NCI-H2227 (cell line): Measurements from ENCODE around the gene CTSZ.
A peak's percentile ranks its signal among the peaks of the same experiment; 100 is the strongest.
"Not testable (repeated sequence)": the region's sequence is repeated elsewhere in the genome, so short reads cannot be mapped to it uniquely, and the experiment has no call there.

Experiments
- DNase-seq: peaks from one replicate; lab custom pipeline; 2025; ENCODE audit not compliant: unreplicated experiment; lab: John Stamatoyannopoulos, UW

Gene CTSZ

DNA sequence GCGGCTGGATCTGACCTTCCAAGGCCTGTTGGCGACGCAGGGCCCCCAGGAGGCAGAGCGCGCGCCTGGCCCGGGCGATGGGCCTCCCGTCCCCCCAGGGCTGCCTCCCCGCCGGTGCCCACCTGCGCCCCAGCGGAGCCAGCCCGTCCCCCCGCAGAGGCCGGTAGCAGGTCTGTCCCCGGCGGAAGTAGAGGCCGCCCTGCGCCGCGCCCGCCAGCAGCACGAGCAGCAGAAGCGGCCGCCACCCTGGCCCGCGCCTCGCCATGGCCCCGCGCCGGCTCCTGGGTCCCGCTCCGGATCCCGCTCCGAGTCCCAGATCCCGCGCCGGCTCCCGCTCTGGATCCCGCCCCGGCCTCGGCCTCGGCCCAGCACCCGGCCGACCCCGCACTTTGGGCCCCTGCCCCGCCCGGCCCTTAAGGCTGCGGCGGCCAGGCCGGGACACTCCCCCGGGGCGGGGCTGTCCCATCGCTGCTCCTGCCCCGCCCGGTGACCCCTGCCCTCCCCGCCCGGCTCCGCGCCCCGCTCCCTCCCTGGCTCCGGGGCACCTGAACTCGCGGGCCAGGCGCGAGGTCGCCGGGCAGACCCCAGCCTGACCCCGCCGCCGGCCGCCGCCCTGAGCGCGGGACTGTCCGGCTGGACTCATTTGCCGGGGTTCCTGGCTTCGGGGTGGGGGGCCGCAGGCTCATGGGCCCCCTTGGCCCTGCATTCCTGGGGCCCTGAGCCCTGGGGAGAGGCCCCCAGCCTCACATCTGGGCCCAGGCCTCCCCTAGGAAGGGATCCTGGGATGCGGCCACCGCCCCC, at the start of gene CTSZ:
Gene CTSZ (minus strand): TSS at position 391 of the 801 bp plus-strand sequence. CDS start 126 bp downstream, at position 265.
- DNase-seq = no peak

DNA sequence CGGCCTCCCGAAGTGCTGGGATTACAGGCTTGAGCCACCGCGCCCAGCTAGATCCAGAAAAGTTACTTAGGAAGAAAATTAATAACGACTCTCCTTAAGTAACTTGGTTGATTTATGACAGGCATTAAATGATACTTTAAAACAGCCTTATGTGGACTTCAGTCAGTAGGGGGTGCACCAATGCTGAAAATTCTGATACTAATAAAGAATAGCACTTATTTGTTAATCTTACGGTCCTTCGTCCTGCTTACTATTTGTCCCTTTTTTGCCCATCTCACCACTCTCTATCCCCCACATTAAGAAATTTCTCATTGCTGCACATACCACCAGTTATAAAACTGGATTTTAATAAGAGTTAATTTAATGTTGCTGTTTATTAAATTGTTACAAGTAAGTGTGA, 48.2 kb upstream of the CTSZ start:
- DNase-seq = no peak

- no peak for DNase-seq
Observed at GRCh38 chr20:59051666-59052185, 44.7 kb upstream of the CTSZ start.

GRCh38 chr20:59050437-59050836, 43.4 kb upstream of the CTSZ start:
- no peak for DNase-seq

DNA sequence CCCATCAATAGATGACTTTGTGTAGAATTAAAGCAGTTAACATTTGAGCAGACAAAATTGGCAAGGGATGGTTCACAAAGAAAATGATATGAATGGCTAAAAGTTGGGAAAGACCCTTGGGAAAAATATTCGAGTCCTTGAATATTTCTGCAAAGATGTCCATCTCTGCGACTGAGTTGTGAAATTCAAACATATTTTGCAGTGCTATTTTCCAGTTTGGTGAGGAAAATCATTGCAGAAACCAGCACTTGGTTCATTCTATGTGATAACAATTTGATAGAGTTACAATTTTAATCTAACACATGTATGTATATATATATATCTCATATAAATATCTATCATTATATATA, 41.6 kb upstream of the CTSZ start:
- no peak for DNase-seq

- DNase-seq = no peak
Observed at GRCh38 chr20:59047938-59048680, 41.1 kb upstream of the CTSZ start.

GRCh38 chr20:59046862-59047261, 39.8 kb upstream of the CTSZ start:
- no peak for DNase-seq

DNA sequence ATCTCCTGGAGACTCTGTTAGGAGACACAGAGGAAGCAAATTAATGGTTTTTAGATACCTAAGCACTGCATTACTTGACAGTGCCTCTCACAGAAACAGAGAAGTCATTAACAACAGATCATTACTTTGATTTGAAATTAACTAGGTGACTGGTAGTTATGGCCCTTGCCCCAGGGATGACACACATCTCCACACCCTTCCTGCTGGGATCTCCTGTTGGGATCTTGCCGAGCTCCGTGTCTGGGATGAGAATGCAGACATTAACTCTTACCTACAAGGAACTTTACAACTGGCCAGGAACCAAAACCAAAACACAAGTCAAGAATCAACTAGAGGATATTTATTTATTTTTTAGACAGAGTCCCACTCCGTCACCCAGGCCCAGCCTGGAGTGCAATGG, 37.7 kb upstream of the CTSZ start:
- no peak for DNase-seq

GRCh38 chr20:59044295-59044694, 37.2 kb upstream of the CTSZ start:
- DNase-seq = no peak

GRCh38 chr20:59043698-59044097, 36.6 kb upstream of the CTSZ start:
- DNase-seq = peak; percentile 12

- DNase-seq = peak; percentile 96
Observed at GRCh38 chr20:59042796-59043631, 36.0 kb upstream of the CTSZ start.

GRCh38 chr20:59042151-59042795, 35.2 kb upstream of the CTSZ start, which contains the start of gene PRELID3B:
Gene PRELID3B (minus strand): TSS chr20:59042786. CDS start chr20:59042730, 56 bp downstream.
- peak; percentile 39 for DNase-seq

DNA sequence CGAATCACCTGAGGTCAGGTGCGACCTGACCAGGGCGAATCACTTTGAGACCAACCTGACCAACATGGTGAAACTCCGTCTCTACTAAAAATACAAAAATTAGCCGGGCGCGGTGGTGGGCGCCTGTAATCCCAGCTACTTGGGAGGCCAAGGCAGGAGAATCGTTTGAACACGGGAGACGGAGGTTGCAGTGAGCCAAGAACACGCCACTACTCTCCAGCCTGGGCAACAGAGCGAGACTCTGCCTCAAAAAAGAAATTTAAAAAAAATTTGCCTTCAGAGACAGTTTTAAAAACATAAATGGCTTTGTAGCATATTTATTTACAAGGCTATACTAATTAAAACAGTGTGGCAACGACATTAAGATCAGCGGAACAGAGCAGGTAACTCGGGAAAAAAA, 34.4 kb upstream of the CTSZ start:
- not testable (repeated sequence) for DNase-seq

DNA sequence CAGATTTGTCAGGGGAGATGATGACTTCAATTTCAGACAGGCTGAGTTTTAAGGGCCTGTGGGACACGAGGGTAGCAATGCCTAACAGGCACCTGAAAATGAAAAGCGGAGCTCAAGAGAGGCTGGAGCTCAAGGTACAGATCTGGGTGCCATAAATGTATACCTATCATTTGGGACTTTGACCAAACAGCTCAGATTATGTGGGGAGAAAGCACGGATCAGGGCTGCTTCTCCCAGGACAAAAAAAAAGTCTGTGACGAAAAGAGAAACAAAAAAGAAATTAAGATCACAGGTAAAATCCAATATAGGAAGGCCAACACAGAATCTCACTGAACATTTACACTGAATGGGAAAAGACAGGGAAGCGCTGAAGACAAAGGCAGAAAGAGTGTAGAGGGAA, 33.6 kb upstream of the CTSZ start:
- DNase-seq = no peak

DNA sequence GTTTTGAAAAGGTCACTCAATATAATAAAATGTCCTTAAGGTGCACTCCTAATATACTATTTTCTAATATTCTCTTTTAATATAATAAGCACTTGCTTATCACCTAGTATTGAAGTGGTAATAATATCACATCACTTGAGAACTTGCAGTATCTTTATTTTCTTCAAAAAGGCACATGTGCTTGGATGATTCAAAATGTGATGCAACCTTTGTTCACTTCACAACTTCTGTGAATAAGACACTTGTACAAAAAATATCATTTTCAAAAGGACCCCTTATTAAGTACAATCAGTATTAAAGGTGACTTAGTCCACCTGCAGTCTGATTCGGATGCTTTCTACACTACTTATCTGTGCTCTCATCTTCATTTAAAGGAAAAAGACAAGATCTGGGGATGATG, 32.2 kb upstream of the CTSZ start:
- DNase-seq = no peak

DNA sequence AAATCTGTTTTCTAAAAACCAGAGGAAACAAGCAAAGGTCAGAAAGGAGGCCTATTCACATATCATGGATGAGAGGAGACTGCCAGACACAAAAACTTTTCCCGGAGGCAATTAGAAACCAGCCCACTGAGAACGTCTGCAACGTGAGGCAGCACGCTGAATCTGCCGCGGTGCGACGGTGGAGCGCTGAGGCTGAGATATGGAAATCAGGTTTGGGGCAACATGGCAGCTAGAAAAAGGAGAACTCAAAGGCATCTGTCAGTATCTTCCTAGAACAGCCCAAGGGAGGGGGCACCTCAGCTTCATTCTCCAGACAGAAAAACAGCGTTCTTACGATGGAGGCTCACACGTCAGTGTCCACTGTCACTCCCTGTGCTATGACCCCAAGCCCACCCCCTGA, 30.3 kb upstream of the CTSZ start:
- DNase-seq = no peak

DNA sequence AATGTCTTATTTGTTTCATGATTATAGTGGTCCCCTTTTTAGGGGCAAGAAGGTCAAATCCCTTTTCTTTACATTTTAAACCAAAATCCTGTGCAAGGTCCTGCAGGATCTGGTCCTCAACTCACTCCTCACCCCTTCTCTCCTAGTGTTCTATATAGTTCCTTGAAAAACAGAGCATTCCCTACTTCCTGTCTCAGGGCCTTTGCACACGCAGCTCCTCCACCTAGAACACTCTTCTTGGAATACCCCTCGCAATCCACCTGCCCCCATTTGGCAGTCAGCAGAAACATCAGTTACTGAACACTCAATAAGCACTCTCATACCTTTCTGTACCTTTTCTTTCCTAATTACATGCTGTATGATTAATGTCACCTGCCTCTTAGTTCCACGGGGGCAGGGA, 28.3 kb upstream of the CTSZ start:
- no peak for DNase-seq

DNA sequence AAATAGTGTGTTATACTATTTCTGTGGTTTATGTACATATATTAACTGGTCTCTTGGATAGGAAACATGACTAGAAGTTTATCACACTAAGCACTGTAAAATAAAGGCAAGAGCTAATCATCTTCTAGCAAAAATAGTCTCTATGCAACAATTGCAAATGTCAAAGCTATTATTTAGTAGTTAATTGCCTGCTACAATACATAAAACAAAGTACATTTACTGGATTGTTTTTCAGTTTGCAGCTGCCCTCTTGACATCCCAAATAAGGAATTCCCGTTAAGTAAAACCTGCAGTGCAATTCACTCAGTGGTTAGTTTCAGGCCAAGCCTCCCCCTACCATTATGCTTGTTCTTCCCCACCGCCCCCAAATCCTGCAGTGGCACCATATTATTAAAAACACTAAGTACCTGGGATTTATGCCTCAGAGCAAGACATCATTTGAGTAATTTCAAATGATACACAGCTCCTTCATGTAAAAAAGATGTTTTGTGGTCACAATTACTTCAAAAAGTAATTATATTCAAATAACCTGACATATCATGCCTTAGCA, 26.6 kb upstream of the CTSZ start:
- DNase-seq = peak; percentile 12

GRCh38 chr20:59033093-59033492, 26.0 kb upstream of the CTSZ start:
- DNase-seq = no peak

DNA sequence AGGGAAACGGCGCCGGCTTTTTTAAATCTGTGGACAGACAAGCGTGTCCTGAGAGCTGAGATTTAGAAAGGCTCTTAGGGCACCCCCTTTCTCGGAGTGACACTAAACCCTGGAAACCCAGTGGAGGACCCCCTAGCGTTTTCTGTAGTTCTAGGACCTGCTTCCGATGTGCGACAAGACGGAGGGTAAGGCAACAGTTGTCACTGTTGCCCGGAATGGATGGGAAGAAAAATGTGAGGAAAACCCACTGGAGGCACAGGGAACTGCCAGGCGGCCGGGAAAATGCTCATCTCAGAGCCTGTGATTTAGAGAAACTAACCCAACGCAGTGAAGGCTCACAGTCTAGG, 25.6 kb upstream of the CTSZ start:
- DNase-seq = peak; percentile 86
